ENCODE measurements around the gene LRFN2. TPM values are rescaled to one million over a fixed set of nuclear protein-coding genes. Genes with fewer than 3 reads are reported as not detected.

Gene LRFN2
- polyA plus RNA-seq, 1 donor from 2014 or later: 14.8 TPM

DNA sequence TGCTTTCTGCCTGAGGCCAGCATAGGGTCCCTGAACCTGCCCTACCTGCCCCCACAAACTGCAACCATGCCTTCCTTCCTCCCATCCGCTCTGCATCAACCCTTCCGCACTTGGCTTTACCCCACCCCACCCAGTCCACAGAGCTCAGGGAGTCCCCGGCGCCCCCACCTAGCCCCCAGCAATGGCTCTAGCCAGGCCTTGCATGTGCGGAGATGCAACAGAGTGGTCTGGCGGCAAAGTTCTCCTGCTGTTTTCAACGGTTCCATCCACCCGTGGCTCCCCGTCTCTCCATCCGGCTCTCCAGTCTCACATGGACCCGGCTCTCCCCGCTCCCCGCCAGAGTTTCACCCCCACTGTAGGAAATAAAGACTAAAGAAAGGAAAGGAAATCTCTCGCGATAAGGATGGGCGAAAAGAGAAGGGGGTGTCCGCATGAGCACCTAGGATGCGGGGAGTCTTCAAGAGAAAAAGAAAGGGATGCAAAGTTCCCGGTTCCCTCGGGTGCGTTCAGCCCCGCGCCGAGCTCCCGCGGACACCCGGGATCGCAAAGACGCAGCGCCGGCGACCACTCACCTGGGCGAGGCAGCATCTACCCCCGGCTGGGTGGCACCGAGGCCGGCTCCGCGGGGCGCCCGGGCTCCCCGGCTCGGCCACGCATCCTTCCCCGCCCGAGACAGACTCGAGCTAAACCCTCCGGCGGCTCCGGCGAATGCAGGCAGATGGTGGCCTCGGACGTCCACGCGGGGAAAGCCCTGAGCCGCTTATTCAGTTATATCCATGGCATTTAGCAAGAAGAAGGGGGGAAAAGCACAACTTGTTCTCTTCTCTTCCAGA lies 579 bp downstream of the LRFN2 start:
- Histone ChIP-seq H3F3A (ENCODE audit: insufficient read depth, low read length, poor library complexity, severe bottlenecking) (no peaks in the 10 kb centered on the region), H3K9me3 (ENCODE audit: low read length) (no peaks in the 10 kb centered on the region), H3K27me3 (ENCODE audit: insufficient read depth, low read depth, low read length) (peaks cover 20% of the 10 kb centered on the region), H3K9me2 (ENCODE audit: insufficient read depth, low read length) (no peaks in the 10 kb centered on the region), H3K27ac (ENCODE audit: low read length) (peak overlapping the region; percentile 71), H2AFZ (ENCODE audit: low read depth, low read length) (peak overlapping the region; percentile 57), H4K20me1 (ENCODE audit: insufficient read depth) (no peaks in the 10 kb centered on the region), H3K79me2 (replicated peaks; ENCODE audit: insufficient read depth, low read length) (peaks cover 19% of the 10 kb centered on the region), H3K36me3 (ENCODE audit: insufficient read depth, low read length) (no peaks in the 10 kb centered on the region), H3K4me2 (ENCODE audit: low read length) (peak overlapping the region; percentile 65), H3K4me3 (ENCODE audit: low read length) (peak overlapping the region; percentile 90), H3K9ac (ENCODE audit: low read length) (peak overlapping the region; percentile 75)
- no peak for TF ChIP-seq CTCF (IDR thresholded peaks at IDR 0.05; ENCODE audit: poor library complexity, severe bottlenecking)
- no peak for TF ChIP-seq EP300 (conservative IDR thresholded peaks at IDR 0.05; ENCODE audit: poor library complexity, severe bottlenecking)
- no peak for TF ChIP-seq MXI1 (conservative IDR thresholded peaks at IDR 0.05; ENCODE audit: poor library complexity, severe bottlenecking)
- TF ChIP-seq EZH2 (IDR thresholded peaks at IDR 0.05; ENCODE audit: borderline replicate concordance, insufficient read depth, low read length, poor library complexity, severe bottlenecking): no peak
- no peak for TF ChIP-seq SMC3 (conservative IDR thresholded peaks at IDR 0.05; ENCODE audit: poor library complexity)

DNA sequence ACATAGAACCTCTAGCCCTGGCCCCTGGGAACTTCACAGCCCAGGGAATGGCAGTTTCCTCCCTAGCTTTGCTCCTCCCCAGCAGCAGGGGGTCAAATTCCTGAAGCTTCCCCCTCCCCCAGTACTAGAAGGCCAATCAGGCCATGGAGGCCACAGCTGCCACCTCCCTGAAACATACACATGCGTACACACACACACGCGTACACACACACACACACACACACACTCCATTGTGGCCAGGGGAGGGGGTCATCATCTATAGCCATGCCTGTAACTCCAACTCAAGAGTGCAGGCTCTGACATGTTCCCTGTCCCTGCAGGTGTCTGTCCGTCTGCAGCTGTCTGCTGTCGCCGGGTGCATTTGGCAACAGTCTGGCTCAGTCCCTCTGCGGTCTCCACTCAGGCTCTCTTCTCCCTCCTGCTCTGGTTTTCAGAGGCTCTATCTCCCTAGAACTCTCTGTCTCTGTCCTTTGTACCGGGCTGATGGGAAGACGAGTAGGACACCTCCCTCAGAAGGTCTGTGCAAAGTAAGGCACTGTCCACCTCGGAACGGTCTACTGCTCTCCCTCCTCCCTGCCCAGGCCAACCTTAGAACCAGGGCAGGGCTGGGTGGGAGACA lies 1.4 kb downstream of the LRFN2 start:
- H3K9ac ChIP-seq (ENCODE audit: low read length): peak overlapping the region; percentile 75
- H3K4me2 ChIP-seq (ENCODE audit: low read length): peak overlapping the region; percentile 65
- TF ChIP-seq RAD21 (conservative IDR thresholded peaks at IDR 0.05) (no peak), EZH2 (IDR thresholded peaks at IDR 0.05; ENCODE audit: borderline replicate concordance, insufficient read depth, low read length, poor library complexity, severe bottlenecking) (no peak), EP300 (conservative IDR thresholded peaks at IDR 0.05; ENCODE audit: poor library complexity, severe bottlenecking) (no peak), CTCF (IDR thresholded peaks at IDR 0.05; ENCODE audit: poor library complexity, severe bottlenecking) (no peak), SMC3 (conservative IDR thresholded peaks at IDR 0.05; ENCODE audit: poor library complexity) (no peak)
- no peaks in the 10 kb centered on the region for H3F3A ChIP-seq (ENCODE audit: insufficient read depth, low read length, poor library complexity, severe bottlenecking)
- no peaks in the 10 kb centered on the region for H3K9me3 ChIP-seq (ENCODE audit: low read length)
- peaks cover 20% of the 10 kb centered on the region for H3K27me3 ChIP-seq (ENCODE audit: insufficient read depth, low read depth, low read length)
- peaks cover 19% of the 10 kb centered on the region for H3K79me2 ChIP-seq (replicated peaks; ENCODE audit: insufficient read depth, low read length)
- no peaks in the 10 kb centered on the region for H4K20me1 ChIP-seq (ENCODE audit: insufficient read depth)
- peak overlapping the region; percentile 71 for H3K27ac ChIP-seq (ENCODE audit: low read length)
- H3K9me2 ChIP-seq (ENCODE audit: insufficient read depth, low read length): no peaks in the 10 kb centered on the region
- H3K36me3 ChIP-seq (ENCODE audit: insufficient read depth, low read length): no peaks in the 10 kb centered on the region
- peak overlapping the region; percentile 90 for H3K4me3 ChIP-seq (ENCODE audit: low read length)
- H2AFZ ChIP-seq (ENCODE audit: low read depth, low read length): no peak overlapping the region

Data from neural cell (in vitro differentiated cells).